RKO (cell line): ENCODE measurements around the gene NMNAT1.
"Not testable (repeated sequence)": the region's sequence is repeated elsewhere in the genome, so short reads cannot be mapped to it uniquely, and the experiment has no call there.

Experiments
- DNase-seq: peaks from one replicate; pipeline ENCODE4 v3.0.0-alpha.2; 2016; ENCODE audit warnings: low spot score

The NMNAT1 gene

GRCh38 chr1:9942939-9943788 is at the start of gene NMNAT1, which contains the start of gene LZIC:
Gene NMNAT1 (plus strand): TSS chr1:9943475. CDS start chr1:9972074, 28,599 bp downstream.
Gene LZIC (minus strand): TSS chr1:9943391. CDS start chr1:9936619, 6,772 bp downstream.
- peak; percentile 94 for DNase-seq

GRCh38 chr1:9894115-9894514 is 49.2 kb upstream of the NMNAT1 start:
- no peak for DNase-seq

- no peak for DNase-seq
Measured at GRCh38 chr1:9900142-9901043, 42.9 kb upstream of the NMNAT1 start.

DNA sequence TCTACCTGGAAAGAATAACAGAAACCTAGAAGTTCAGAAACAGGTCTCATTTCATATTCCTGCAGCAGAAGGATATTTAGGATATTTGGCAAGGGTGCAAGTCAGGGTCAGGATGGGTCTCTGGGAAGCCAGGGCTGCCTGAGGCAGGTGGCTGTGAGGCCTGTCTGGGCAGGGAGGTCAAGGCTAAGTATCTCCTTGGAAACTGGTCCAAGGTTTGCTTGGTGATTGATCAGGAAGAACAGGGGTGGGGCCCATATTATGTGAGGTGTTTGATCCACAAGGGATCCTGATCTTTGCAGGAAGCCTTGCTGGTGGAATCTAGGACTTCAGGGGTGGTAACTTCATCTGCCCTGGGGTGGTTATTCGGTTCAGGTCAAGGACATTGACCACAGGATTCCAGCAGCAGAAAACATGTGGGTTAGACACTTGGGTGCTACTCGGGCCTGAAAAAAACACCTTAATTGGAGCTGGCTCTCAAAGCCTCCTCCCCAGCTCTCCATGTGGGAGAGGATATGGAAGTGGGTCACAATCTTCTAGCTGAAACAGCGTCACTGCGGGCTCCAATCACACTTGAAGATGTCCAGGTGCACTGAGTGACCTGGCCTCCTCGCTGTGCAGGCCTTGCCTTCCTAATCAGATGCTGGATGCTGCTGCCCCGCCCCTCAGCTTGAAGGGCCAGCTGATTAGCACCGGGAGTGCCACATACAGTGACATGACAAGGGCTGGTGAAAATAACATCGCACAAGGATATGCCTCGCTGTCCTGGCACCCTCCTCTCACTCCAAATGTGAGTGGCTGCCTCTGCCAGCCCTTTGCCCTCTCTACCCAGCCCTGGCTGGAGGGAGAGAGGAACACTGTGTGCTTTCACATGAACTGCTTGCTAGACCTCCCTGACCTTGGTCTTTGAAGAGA is 41.9 kb upstream of the NMNAT1 start:
- no peak for DNase-seq

GRCh38 chr1:9902060-9902452 is 41.2 kb upstream of the NMNAT1 start:
- DNase-seq, result no peak

GRCh38 chr1:9903801-9904527 is 39.3 kb upstream of the NMNAT1 start:
- no peak for DNase-seq

DNA sequence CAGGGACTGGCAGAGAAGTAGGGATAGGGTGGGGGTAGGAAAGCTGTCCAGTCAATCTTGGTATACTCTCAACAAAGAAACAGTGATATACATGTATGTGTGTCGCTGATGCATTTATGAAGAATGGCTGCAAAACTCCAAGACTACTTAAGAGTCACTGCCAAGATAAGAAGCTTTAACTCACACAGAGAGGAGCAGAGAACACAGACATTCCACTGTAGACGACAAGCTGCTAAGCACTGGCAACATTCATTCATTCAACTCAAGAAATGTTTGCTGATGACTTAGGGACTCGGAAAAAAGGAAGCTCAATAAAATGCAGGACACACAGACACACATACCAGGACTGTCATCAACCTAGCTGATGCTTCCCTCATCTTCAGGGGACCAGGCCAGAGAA is 38.7 kb upstream of the NMNAT1 start:
- DNase-seq, result no peak

GRCh38 chr1:9905010-9905409 is 38.3 kb upstream of the NMNAT1 start:
- DNase-seq, result no peak

- no peak for DNase-seq
Measured at GRCh38 chr1:9906466-9906865, 36.8 kb upstream of the NMNAT1 start.

DNA sequence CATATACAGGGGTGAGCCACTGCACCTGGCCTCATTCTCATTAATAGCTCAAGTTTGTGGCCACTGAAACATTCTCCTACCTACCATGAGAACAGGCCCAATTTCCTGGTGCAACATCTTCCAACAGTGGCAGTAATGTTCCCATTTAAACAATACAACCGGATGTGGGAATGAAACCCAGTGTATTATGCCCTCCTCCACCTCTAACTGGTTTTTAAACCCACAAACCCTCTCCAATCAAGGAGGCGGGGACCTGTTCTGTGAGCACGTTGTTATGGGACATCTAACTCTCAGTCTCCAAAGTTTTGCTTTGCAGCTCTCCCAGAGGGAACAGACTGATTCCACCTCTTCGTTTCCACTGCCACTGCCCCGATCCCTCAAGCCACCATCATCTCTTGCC is 35.8 kb upstream of the NMNAT1 start:
- DNase-seq, result no peak

GRCh38 chr1:9908871-9909233 is 34.4 kb upstream of the NMNAT1 start:
- no peak for DNase-seq

DNA sequence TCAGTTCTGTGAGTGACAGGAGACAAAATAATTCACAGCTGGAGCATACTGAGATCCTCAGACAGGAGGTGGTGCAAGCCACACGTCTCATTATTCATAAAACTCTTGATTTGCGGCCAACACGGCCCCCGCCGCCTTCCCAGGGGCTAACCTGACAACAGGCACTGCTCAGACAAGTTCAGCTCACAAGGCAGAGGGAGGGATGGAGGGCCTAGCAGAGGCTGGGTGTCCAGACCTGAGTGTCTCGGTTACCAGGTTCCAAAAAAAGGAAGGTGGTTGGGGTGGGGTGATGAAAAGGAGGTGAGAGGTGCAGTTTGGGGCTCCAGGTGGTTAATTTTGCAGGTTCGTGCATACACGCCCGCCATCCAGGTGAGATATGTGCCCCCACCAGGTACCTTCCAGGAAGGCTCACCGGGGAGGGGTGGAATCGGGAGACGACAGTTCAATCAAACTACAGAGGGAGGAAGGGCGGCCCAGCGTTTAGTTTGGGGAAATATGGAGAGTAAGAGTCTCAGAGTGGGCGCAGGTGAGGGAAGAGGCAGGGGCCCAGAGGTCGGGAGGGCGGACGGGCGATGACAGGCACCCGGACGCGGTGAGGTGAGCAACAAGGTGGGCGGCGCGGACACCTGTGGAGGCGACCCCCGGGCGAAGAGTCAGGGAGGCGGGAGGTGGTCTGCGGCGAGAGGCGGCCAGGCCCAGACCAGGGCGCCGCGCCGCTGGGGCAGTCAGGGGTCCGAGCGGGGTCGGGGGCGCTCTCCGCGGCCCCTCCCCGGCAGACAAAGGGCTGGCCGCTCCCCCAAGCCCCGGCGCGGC is 33.8 kb upstream of the NMNAT1 start:
- peak; percentile 28 for DNase-seq

DNA sequence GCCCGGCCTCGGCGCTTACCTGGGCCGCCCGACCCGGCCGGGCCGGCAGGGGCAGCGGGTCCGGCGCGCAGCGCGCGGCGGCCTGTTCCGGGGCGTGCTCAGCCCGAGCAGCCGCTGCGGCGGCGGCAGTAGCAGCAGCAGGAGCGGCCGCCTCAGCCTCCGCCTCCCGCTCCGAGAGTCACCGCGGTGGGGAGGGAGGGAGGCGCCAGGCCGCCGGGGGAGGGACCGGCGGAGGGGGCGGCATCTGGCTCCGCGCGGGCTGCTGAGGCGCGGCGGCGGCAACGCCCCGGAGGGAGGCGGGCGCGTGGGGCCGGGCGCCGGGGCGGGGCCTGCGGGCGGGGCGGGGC is 33.2 kb upstream of the NMNAT1 start, which contains the start of gene CTNNBIP1:
Gene CTNNBIP1, minus strand, starts transcription at position 194 of the 347 bp plus-strand sequence. CDS start 38,205 bp downstream, outside the sequence.
- DNase-seq, result no peak

GRCh38 chr1:9910423-9911178 is 32.7 kb upstream of the NMNAT1 start:
- peak; percentile 98 for DNase-seq

- DNase-seq, result no peak
Measured at GRCh38 chr1:9912264-9912936, 30.9 kb upstream of the NMNAT1 start.

GRCh38 chr1:9914610-9914937 is 28.7 kb upstream of the NMNAT1 start:
- no peak for DNase-seq

GRCh38 chr1:9916452-9916851 is 26.8 kb upstream of the NMNAT1 start:
- DNase-seq, result no peak

- DNase-seq, result not testable (repeated sequence)
Measured at GRCh38 chr1:9917495-9917894, 25.8 kb upstream of the NMNAT1 start.

GRCh38 chr1:9917901-9918300 is 25.4 kb upstream of the NMNAT1 start:
- DNase-seq, result no peak
